Bronchial epithelial cell (primary cell): ENCODE results near the gene FKBP2. TPM values are rescaled to one million over a fixed set of nuclear protein-coding genes. Genes with fewer than 3 reads are reported as not detected.
A peak's percentile ranks its signal among the peaks of the same experiment; 100 is the strongest.

Source experiments
- DNase-seq: peaks from one replicate; pipeline ENCODE4 v3.0.0-alpha.2; 2010; ENCODE audit warnings: low read depth
- FAIRE-seq: peaks from 2 replicates; lab custom pipeline; 2011; peaks lifted over from hg19 to GRCh38; lab: Jason Lieb, UNC
- H3K27me3 ChIP-seq: 2 replicates; pipeline ENCODE4 v1.5.1; 2011; ENCODE audit warnings: low read length; ENCODE audit not compliant: control insufficient read depth, insufficient read depth
- H3K36me3 ChIP-seq: 2 replicates; pipeline ENCODE4 v1.5.1; 2011; ENCODE audit warnings: low read length; ENCODE audit not compliant: control insufficient read depth, insufficient read depth
- H3K4me3 ChIP-seq: 2 replicates; pipeline ENCODE4 v1.5.1; 2011; ENCODE audit warnings: mild to moderate bottlenecking, low read depth, low read length, control low read depth
- CTCF ChIP-seq: IDR thresholded peaks from 2 replicates; pipeline ENCODE4 v1.5.1; 2011; ENCODE audit warnings: mild to moderate bottlenecking, moderate library complexity, low read length, control low read depth, inconsistent platforms; ENCODE audit not compliant: insufficient read depth, severe bottlenecking
- total RNA-seq: library from RNA; depleted of rRNA; stranded (reverse); fragments of >200 nt; gene quantifications from 2 replicates; pipeline ENCODE4 v1.2.1, GENCODE V29; 2014

Gene FKBP2
- total RNA-seq, 1 donor from 2014 or later: 45.0 TPM

DNA sequence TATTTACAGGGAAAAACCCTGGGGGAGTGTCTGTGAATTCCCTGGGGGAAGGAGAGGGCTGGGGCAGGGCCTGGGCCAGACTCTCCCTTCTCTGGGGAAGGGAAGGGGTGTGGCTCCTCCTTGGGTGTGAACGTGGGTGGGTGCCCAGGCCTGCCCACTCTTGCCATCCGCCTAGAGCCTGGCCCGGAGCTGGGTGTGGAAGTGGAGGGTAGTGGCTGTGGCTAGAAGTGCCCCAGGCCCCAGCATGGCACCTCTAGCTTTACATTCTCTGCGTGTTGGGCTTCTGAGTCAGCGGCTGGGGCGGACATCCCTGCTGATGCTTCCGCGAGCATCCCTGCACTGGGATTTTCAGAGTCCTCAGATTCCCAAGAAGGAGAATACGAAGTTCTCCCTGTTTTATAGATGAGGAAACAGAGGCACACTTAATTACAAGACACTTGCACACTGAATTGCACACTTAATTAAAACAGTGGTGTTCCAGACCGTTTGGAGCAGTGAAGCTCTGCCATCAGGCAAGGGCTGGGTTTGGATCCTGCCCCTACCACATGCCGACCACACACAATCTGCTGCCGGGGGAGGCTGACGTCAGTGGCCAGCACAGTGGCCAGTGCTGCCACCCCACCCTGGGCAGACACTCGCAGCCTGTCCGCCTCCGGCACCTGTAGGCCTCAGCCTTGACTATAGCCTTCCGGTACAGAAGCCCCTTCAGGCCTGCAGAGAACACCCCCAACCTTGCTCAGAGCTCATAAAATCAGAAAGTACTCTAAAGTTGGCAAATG is 35.9 kb downstream of the FKBP2 start:
- FAIRE-seq (no peak), DNase-seq (peak; percentile 88)
- Histone ChIP-seq H3K36me3 (peaks cover 10% of the 10 kb centered on the region), H3K4me3 (no peak overlapping the region), H3K27me3 (no peaks in the 10 kb centered on the region)
- no peak for TF ChIP-seq CTCF

DNA sequence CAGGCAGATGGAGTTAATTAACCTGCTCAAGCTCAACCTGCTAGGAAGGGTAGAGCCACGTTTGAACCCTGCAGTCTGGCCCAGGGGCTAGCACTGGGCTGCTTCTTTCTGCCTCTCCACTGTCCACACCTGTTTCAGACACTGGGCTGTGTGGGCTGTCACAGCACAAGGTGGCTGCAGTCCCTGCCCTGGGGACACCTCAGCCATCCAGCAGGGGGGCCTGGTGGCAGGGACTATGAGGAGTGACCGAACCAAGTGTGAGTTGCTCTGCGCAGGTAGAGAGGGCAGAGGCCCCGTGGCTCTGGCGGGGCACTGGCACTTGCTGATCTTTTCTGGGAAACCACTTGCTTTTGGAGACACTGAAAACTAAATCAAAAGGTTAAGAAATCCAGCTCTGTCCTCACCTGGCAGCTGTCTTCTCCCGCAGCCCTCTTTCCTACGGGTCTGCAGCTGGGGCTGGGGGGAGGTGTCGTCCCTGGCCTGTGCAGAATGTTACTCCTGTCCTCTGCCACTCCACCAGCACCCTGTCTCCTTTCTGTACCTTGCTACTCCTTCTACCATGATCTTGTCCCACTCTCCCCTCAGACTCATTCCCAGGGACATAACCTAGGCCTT is 37.8 kb downstream of the FKBP2 start:
- FAIRE-seq: no peak
- H3K4me3 ChIP-seq: no peak overlapping the region
- TF ChIP-seq CTCF: no peak

GRCh38 chr11:64281957-64282770 is 41.3 kb downstream of the FKBP2 start:
- Histone ChIP-seq H3K36me3 (peaks cover 9% of the 10 kb centered on the region), H3K4me3 (no peak overlapping the region), H3K27me3 (no peaks in the 10 kb centered on the region)
- DNase-seq (no peak), FAIRE-seq (peak; percentile 50)
- TF ChIP-seq CTCF: no peak

More for the DNA sequence above, 37.8 kb downstream of the FKBP2 start:
- no peaks in the 10 kb centered on the region for H3K27me3 ChIP-seq
- no peak for DNase-seq
- peaks cover 16% of the 10 kb centered on the region for H3K36me3 ChIP-seq

GRCh38 chr11:64283092-64283491 is 42.2 kb downstream of the FKBP2 start:
- H3K4me3 ChIP-seq: no peak overlapping the region
- peaks cover 9% of the 10 kb centered on the region for H3K36me3 ChIP-seq
- DNase-seq (no peak), FAIRE-seq (no peak)
- TF ChIP-seq CTCF: no peak
- no peaks in the 10 kb centered on the region for H3K27me3 ChIP-seq

DNA sequence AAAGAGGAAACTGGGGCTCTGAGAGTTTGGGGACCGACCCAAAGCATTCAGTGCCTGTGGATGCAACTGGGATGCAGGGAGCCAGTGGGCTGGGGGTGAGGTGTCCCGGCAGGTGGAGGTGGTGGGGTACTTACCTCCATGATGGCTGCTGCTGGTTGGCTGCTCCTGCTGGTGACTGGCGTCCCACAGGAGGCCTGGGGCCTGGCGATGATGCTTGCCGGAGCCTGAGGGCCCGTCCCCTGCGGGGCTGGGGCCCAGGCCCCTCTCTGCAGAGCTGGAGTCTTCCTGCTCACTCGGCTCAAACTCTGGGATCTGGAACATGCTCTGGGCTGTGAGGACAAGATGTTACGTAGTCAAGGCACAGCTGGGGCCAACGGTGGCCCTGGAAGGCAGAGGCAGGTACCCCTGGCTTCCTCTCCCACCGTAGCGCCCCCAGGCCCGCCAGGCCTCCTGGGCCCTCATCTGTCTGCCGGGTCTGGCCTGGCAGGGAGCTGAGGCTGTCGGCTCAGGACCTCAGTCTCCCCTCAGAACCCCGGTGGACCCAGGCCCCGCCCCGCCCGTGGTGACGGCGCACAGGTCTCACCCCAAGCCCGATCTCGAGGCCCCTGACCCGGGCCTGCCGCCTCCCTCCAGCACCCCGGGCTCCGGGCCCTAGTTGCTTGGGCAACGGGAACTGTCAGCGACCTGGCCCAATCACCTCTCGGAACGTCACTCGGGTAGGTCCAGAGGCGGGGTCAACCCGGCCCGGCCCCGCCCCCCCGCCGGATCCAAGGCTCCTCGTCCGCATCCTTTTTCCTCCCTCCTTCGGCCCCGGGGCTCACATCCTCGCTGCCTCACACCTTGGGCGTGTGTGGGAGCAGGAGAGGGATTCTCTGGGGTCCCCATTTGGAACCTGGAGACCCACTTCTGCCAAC is 43.4 kb downstream of the FKBP2 start, which contains the start of gene BAD:
BAD (minus strand) TSS at position 618 of the 914 bp plus-strand sequence; CDS start at position 321, 297 bp downstream.
- peak; percentile 76 for DNase-seq
- Histone ChIP-seq H3K27me3 (no peaks in the 10 kb centered on the region), H3K36me3 (peaks cover 6% of the 10 kb centered on the region), H3K4me3 (peak within 1 kb of the TSS; percentile 72)
- TF ChIP-seq CTCF: no peak
- FAIRE-seq: peak; percentile 40
